Loucy (cell line): Measurements from ENCODE around the gene TPSD1.
"Not testable (repeated sequence)": the region's sequence is repeated elsewhere in the genome, so short reads cannot be mapped to it uniquely, and the experiment has no call there.

Source experiments
- H2AFZ ChIP-seq: fragments of 200-600 bp; sonication (generic); 2 replicates; pipeline ENCODE4 v1.6.0; 2016; ENCODE audit warnings: antibody characterized with exemption, mild to moderate bottlenecking, low read length, moderate library complexity
- H3F3A ChIP-seq: fragments of 200-600 bp; 2 replicates; pipeline ENCODE4 v1.6.0; 2016; ENCODE audit warnings: antibody characterized with exemption, low read depth, mild to moderate bottlenecking
- H3K27me3 ChIP-seq: fragments of 200-600 bp; sonication (generic); 2 replicates; pipeline ENCODE4 v1.6.1; 2014; ENCODE audit warnings: low read length, mild to moderate bottlenecking; ENCODE audit not compliant: insufficient read depth, poor library complexity, severe bottlenecking
- H3K36me3 ChIP-seq: fragments of 200-600 bp; sonication (generic); 2 replicates; pipeline ENCODE4 v1.6.1; 2016; ENCODE audit warnings: low read length; ENCODE audit not compliant: insufficient read depth
- H3K4me1 ChIP-seq: fragments of 200-600 bp; sonication (generic); 2 replicates; pipeline ENCODE4 v1.5.1; 2014; ENCODE audit warnings: low read length, mild to moderate bottlenecking; ENCODE audit not compliant: insufficient read depth, poor library complexity, severe bottlenecking
- H3K4me2 ChIP-seq: fragments of 200-600 bp; sonication (generic); 2 replicates; pipeline ENCODE4 v1.6.0; 2014; ENCODE audit warnings: antibody characterized with exemption, low read length, low read depth, mild to moderate bottlenecking; ENCODE audit not compliant: poor library complexity, severe bottlenecking
- H3K4me3 ChIP-seq: fragments of 200-600 bp; sonication (generic); 2 replicates; pipeline ENCODE4 v1.5.1; 2014; ENCODE audit warnings: low read length, mild to moderate bottlenecking, mixed read lengths; ENCODE audit not compliant: poor library complexity, severe bottlenecking
- H3K79me2 ChIP-seq: fragments of 200-600 bp; sonication (generic); 2 replicates; pipeline ENCODE4 v1.6.1; 2014; ENCODE audit warnings: low read length; ENCODE audit not compliant: insufficient read depth
- H3K9ac ChIP-seq: fragments of 200-600 bp; sonication (generic); 2 replicates; pipeline ENCODE4 v1.6.0; 2014; ENCODE audit warnings: mild to moderate bottlenecking, low read depth, low read length, moderate library complexity; ENCODE audit not compliant: poor library complexity, severe bottlenecking
- H3K9me2 ChIP-seq: fragments of 200-600 bp; sonication (generic); replicated peaks from 2 replicates; pipeline ENCODE4 v1.6.1; 2016; ENCODE audit warnings: low read depth, low read length, mixed read lengths
- H3K9me3 ChIP-seq: fragments of 200-600 bp; sonication (generic); 2 replicates; pipeline ENCODE4 v1.6.1; 2014; ENCODE audit warnings: mild to moderate bottlenecking, antibody characterized with exemption, low read length, low read depth; ENCODE audit not compliant: insufficient read depth
- H4K20me1 ChIP-seq: fragments of 200-600 bp; sonication (generic); 2 replicates; pipeline ENCODE4 v1.6.0; 2014; ENCODE audit warnings: antibody characterized with exemption, low read length, mild to moderate bottlenecking; ENCODE audit not compliant: insufficient read depth, poor library complexity, severe bottlenecking
- CTCF ChIP-seq: fragments of 200-600 bp; sonication (generic); conservative IDR thresholded peaks from 2 replicates; pipeline ENCODE4 v1.5.1; 2014; ENCODE audit warnings: mild to moderate bottlenecking, antibody characterized with exemption, low read length
- EZH2phosphoT487 ChIP-seq: fragments of 200-600 bp; IDR thresholded peaks from 2 replicates; pipeline ENCODE4 v1.6.1; 2018; ENCODE audit warnings: antibody characterized with exemption, mild to moderate bottlenecking, moderate library complexity, borderline replicate concordance

TPSD1 gene

GRCh38 chr16:1293921-1294656, 38.2 kb downstream of the TPSD1 start:
- Histone ChIP-seq H3K4me1 (peaks cover 4% of the 10 kb centered on the region), H3K79me2 (no peaks in the 10 kb centered on the region), H3K9ac (no peak overlapping the region), H2AFZ (no peak overlapping the region), H3K9me3 (no peaks in the 10 kb centered on the region), H3K36me3 (no peaks in the 10 kb centered on the region), H3K27me3 (no peaks in the 10 kb centered on the region), H3K9me2 (no peaks in the 10 kb centered on the region), H3F3A (no peaks in the 10 kb centered on the region), H3K4me3 (no peak overlapping the region), H3K4me2 (no peak overlapping the region), H4K20me1 (no peaks in the 10 kb centered on the region)
- no peak for TF ChIP-seq CTCF
- no peak for TF ChIP-seq EZH2phosphoT487

GRCh38 chr16:1295465-1295864, 39.6 kb downstream of the TPSD1 start:
- no peak overlapping the region for H2AFZ ChIP-seq
- H3K27me3 ChIP-seq, result no peaks in the 10 kb centered on the region
- H3K4me2 ChIP-seq, result no peak overlapping the region
- TF ChIP-seq CTCF (no peak), EZH2phosphoT487 (no peak)
- no peaks in the 10 kb centered on the region for H3K9me3 ChIP-seq
- no peak overlapping the region for H3K9ac ChIP-seq
- H3F3A ChIP-seq, result no peaks in the 10 kb centered on the region
- H3K79me2 ChIP-seq, result no peaks in the 10 kb centered on the region
- no peak overlapping the region for H3K4me3 ChIP-seq
- H3K4me1 ChIP-seq, result peaks cover 4% of the 10 kb centered on the region
- H4K20me1 ChIP-seq, result no peaks in the 10 kb centered on the region
- H3K9me2 ChIP-seq, result no peaks in the 10 kb centered on the region
- no peaks in the 10 kb centered on the region for H3K36me3 ChIP-seq

- H3F3A ChIP-seq, H3K4me1 ChIP-seq, H3K79me2 ChIP-seq, H3K4me3 ChIP-seq, H3K36me3 ChIP-seq, H3K9ac ChIP-seq, H3K9me3 ChIP-seq, H2AFZ ChIP-seq, H3K9me2 ChIP-seq, H4K20me1 ChIP-seq, H3K27me3 ChIP-seq, H3K4me2 ChIP-seq: not testable (repeated sequence)
Measured at GRCh38 chr16:1296688-1297017, 40.8 kb downstream of the TPSD1 start.

- Histone ChIP-seq H3K27me3 (no peaks in the 10 kb centered on the region), H3K36me3 (no peaks in the 10 kb centered on the region), H2AFZ (no peak overlapping the region), H3K9me3 (no peaks in the 10 kb centered on the region), H3K4me1 (peaks cover 7% of the 10 kb centered on the region), H3K79me2 (no peaks in the 10 kb centered on the region), H3K4me3 (no peak overlapping the region), H3K9me2 (no peaks in the 10 kb centered on the region), H3K9ac (no peak overlapping the region), H3F3A (no peaks in the 10 kb centered on the region), H4K20me1 (no peaks in the 10 kb centered on the region), H3K4me2 (no peak overlapping the region)
- no peak for TF ChIP-seq EZH2phosphoT487
- TF ChIP-seq CTCF, result no peak
Measured at GRCh38 chr16:1297018-1297696, 41.3 kb downstream of the TPSD1 start.
